Hematopoietic multipotent progenitor cell treated with erythropoietin and hydrocortisone succinate and interleukin-3 and kit ligand, for 6 days (in vitro differentiated cells): ENCODE measurements around the gene MALL.
"Not testable (repeated sequence)": the region's sequence is repeated elsewhere in the genome, so short reads cannot be mapped to it uniquely, and the experiment has no call there.

Source experiments
- DNase-seq: peaks from one replicate; pipeline ENCODE4 v3.0.0-alpha.2; 2015

The MALL gene

DNA sequence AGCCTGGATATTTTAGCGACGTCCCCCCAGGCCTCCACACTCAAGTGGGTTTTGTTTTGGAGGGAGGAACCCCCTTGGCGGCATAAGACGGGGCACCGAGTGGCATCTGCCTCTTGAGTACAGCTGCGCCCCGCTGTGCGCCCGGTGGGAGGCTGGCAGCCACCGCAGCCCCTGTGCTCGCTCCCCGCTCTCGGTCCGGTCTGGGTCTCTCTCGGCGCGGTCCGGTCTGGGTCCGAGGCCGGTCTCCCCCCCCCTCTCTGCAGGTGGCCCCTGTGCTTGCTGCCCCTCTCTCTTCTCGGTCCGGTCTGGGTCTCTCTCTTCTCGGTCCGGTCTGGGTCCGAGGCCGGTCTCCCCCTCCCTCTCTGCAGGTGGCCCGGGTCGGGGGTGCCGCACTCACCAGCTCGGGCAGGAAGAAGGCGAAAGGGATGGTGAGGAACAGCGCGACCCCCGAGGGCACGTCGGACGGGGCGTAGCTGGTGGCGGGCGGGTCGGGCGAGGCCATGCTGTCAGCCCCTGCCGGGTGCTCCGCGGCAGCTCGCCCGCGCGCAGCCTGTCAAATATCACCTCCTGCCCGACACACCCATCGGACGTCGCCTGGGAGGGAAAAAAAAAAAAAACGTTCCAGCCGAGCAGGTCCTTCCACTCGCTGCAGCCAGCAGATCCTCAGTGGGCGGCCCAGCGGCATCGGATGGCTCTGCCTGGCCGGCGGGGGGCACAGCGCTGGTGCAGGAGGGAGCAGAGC, at the start of gene MALL:
Gene MALL, minus strand, starts transcription at position 532 of the 742 bp plus-strand sequence. Its CDS starts 30 bp downstream, at position 502.
- DNase-seq = peak; percentile 11

DNA sequence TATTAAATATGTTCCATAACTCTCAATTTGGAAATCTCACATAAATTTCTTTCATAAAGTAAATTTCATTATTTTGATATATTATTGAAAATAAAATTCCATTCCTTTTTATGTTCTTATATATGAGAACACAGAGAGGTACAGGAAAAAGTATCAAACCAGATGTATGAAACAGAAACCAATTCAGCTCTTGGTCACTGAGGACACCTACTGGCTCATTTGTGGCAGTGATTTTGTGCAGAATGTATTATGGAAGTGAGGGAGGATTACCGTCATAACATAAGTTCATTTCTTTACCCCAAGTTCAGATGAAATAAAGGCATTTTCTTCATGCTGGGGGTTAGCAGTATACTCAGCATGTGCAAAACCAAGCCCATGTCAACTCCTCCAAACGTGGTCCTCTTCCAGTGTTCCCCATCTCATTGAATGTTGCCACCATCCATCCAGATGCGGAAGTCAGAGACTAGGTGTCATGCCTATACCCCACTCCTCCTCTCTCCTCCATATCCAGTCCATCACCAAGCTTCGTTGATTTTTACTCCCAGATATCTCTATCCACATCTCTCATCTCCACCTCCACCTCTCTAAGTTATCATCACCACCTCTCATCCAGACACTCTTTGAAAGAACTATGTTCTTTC, 41.7 kb upstream of the MALL start:
- DNase-seq = peak; percentile 72

DNA sequence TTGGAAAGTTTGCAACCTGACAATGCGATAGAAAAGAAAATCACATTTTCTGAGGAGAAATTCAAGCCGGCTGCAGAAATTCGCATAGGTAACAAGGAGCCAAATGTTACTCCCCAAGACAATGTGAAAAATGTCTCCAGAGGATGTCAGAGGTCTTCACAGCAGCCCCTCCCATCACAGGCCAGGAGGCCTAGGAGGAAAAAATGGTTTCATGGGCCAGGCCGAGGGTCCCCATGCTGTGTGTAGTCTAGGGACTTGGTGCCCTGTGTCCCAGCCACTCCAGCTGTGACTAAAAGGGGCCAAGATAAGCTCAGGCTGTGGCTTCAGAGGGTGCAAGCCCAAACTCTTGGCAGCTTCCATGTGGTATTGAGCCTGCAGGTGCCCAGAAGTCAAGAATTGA, 39.2 kb upstream of the MALL start:
- not testable (repeated sequence) for DNase-seq

DNA sequence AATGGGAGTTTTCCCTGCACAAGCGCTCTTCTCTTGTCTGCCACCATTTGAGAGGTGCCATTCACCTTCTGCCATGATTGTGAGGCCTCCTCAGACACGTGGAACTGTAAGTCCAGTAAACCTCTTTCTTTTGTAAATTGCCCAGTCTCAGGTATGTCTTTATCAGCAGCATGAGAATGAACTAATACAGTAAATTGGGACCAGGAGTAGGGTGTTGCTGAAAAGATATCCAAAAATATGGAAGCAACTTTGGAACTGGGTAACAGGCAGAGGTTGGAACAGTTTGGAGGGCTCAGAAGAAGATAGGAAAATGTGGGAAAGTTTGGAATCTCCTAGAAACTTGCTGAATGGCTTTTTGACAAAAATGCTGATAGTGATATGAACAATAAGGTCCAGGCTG, 38.6 kb upstream of the MALL start:
- DNase-seq = not testable (repeated sequence)

DNA sequence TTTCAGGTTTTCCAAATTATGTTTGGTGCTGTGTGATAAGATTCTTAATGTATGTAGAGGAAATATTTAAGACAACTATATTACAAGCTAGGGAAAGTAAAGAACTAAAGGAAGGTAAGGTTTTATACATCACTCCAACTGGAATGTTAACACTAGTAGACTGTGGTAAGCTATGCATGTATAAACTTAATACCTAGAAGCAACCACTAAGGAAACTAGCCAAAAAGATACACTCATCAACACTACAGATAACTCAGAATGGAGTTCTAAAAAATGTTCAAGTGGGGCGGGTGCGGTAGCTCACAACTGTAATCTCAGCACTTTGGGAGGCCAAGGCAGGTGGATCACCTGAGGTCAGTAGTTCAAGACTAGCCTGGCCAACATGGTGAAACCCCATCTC, 37.8 kb upstream of the MALL start:
- DNase-seq = no peak

DNA sequence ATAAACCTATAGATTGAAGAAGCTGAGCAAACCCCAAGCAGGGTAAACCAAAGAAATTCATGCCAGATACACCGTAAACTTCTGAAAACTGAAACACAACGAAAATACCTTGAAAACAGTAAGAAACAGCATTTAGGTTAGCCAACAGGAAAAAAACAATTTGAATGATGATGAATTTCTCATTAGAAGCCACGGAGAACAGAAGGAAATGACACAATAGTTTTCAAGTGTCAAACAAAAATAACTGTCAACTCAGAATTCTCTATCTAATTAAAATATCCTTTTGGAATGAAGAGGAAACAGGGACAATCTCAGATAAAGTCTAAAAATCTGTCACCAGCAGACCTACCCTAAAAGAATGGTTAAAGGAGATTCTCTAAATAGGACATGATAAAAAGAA, 37.3 kb upstream of the MALL start:
- no peak for DNase-seq

DNA sequence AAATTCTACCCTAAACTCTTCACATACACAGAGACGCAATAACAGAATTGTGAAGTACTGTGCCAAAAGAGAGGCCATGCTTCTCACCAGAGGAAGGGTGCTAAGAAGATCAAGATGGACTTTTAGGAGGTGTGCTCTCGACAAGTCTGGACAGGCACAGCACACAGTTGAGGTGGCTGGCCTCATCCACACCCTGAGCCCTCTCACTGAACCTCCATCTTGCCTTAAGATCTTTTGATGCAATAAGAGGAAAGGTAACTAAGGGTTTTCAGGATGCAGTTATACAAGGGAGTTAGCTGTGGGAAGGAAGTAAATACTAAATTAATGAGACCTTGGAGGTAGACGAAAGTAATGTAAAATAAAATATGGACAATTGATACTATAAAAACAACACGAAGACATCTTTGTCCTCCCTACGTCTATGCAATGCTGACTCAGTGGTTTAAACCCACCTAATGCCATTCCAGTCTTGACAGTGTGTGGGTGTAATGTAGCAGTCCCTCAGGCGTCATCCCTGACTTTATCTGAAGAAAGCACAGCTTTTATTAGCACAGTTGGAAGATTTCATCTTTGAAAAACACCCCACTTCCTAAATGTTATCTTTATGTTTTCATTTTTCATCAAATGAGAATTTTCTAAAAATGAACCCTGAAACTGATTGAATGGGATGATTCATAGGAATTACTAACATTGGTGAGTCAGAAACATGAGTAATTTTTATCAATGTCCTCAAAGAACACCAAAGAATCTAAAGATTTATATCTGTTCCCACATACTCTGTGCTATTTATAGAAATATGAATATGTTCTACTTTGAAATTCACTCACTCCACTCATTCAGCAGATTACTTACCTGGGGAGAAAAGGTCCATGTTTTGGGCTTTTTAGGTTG, 34.0 kb upstream of the MALL start:
- DNase-seq = no peak

DNA sequence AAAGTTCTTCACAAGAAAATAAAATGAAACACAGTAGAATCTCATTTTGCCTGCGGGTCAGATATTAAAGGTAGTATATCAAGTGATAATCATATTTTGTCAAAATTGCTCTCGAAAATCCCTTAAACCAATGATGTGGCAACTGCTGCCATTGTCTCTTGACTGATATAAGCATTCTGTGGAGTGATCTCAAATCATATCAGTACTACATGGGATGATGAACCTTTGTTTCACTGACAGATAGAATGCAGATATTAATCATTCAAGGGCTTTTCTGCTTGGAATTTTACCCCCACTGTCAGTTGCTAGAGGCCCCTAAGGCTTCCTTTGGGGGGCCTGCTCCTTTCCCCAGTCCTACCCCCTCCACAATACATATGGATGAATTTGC, 31.3 kb upstream of the MALL start:
- DNase-seq = no peak

DNA sequence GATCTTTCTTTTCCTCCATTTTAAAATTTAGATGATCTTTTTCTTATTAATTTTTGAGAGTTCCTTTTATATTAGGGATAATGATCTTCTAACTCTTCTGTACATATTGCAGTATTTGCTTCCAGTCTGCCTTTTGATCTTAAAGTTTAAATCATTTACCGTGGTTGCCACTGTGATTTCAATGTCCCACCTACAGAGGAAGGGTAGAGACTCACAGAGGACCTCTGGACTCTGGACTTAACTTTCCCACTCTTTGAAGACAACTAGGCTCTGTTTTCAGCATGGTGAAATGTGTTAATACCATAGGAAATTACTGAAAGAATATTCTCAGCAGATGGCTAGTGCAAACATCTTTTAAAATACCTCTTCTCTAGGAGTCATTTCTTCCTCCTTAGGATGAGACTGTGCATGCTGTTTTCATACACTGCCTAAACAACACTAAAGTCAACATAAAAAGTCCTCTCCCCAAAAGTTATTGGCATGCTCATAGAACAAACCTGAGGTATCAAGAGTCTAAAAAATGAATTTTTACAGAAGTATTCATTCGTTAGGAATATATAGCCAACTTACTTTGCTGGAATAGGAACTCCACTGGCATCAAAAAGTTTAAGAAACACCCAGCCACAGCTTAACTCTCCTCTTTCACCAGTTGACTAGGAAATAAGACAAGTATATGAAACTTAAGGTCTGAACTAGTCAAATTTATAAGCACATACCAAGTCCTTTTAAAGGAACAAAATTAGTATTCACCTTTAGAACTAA, 30.7 kb upstream of the MALL start:
- no peak for DNase-seq

DNA sequence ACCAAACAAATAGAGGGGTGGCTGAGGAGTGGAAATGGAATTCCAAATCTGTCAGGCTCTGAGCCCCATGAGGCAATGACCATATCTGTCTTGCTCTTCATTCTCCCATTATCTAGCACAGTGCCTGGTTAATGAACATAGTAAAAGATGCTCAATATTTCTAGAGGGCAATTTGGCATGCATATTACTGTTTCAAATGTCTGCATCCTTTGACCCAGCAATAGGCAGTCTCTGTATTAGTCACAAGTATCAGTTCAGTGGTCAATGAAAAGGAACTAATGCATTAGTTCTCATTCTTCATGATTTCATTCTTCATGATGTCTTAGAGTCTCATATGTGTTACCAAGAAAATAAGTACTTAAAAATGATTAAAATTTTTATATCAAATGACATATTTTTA, 28.4 kb upstream of the MALL start:
- no peak for DNase-seq

DNA sequence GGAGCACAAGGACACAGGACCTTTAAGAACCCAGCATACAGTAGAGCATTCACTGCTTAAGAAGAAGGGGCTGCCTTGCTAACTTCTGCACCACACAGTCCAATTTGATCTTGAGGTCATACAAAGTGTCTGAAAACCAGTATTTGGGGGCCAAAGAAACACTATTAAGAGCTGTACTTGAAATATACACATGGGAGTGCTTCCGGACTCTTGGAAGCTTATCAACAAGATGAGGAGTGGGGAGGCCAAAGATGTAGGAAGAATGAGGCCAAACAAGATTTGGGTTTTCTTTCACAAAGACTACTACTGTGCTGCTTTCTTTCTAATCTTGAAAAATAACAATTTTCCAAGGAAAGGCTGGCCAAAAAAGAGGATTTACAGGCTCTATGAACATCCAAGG, 24.8 kb upstream of the MALL start:
- DNase-seq = no peak

DNA sequence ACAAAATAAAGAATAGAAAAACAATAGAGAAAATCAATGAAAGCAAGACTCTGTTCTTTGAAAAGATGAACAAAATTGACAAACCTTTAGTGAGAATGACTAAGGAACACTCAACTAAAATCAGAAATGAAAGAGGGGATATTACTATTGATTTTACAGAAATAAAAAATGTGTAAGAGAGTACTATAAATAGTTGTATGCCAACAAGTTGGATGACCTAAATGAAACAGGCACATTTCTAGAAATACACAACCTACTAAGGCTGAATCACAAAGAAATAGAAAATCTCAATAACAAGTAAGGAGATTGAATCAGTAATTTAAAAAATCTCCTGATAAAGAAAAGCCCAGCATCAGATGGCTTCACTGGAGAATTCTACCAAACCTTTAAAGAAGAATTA, 18.4 kb upstream of the MALL start:
- DNase-seq = no peak

DNA sequence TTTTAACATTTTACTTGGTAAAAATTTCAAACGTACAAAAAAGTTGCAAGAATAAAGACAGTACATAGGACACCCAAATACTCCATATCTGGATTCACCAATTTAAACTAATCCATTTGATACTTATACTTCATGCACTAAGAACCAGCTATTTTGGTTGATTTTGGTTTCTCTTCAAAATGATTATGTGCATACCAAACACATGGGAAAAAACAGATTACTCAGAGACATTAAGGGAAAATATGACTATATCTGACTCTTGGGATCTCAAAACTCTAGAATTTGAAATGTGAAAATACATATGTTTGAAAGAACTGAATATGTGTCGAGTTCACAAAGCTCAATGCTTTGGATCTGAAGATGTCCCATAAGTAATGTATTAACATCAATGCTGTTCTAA, 15.5 kb upstream of the MALL start:
- no peak for DNase-seq

DNA sequence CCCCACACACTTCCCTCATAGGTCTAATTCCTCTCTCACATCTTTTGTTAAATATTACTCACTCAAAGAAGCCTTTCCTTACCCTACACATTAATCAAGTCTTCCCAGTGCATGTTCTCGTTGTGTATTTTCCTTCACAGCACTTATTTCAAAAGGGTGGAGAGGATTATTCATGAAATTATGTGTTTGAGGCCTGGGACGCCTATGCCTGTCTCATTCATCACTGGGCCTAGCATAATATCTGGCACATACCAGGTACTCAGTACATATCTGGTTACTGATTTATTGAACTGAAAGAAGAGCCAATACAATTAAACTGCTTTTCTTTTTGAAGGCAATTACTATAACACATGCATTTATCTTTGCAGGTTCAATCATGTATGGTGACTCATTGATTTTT, 15.1 kb upstream of the MALL start:
- DNase-seq = no peak

DNA sequence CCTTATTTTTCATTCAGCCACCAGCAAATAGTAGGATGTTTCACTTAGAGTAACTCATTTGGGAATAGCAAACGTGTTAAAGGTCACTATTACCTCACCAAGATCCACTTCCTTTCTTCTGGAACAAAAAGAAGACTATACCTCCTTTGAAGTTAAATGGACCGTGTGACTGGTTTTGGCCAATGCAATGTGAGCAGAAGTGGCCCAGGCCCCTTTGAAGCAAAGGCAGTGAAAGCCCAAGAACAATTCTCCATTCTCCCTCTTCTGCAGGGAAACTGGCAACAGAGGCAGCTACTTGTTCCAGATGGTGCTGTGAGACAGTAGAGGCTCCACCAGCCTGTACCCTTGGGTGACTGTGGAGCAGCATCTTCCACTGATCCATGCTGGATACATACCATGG, 11.3 kb upstream of the MALL start:
- no peak for DNase-seq

DNA sequence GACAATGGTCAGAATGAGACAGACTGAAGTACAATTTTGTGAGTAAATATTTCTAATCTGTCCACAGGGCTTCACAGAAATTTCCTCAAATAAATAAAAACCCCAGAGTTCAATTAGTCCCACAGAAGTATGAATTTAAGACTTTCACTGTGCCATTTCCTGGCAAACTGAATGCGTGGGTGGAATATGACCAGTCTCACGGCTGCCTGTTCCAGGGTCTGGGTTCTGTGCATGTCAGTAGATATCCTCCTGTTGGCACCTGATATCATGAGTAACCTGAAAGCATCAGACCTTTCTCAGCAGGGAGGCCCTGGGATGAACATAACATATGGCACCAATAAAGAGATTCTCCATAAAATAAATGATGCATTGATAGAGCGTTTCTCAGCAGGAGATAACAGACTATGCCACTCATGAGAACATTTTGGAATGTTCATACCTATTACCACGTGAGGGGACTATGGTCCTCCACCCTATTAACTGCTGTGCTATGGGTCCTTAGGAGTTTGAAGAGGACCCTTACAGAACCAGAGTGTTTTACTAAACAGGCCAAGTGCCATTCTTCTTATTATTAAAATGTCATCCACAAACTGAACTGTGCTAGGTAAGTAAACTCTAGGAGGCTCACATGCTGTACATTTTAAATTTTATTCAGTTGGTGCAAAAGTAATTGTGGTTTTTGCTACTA, 10.6 kb upstream of the MALL start:
- no peak for DNase-seq

DNA sequence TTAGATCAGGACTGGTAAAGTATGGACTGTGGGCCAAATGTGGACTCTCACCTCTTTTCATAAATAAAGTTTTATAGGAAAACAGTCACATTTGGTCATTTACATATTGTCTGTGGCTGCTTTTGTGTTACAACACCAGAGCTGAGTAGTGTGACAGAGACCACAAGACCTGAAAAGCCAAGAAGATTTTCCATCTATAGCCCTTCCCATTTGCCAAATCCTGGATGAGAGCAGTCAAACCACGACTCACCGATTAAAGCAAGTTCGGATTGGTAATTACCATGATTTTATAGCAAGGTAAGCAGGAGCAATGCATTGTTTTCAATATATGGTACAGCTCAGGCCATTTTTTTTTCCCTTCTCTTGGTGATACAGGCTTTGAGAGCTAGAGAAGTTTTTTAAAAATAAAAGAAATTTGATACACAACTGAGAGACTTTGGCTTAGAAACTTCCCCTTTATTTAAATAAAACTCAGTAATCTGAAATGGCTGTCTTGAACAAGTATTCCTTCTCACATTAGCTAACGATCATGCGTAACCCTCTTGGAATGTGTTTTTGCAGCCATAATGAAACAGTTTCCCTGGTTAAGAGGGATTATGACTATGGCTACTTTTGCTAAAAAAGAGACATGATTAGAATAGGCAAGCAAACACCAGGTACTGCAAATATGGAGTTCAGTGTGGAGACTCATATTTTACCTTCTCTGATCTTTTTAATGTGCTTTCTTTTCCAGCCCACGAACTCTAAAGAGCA, 9.5 kb upstream of the MALL start:
- no peak for DNase-seq

DNA sequence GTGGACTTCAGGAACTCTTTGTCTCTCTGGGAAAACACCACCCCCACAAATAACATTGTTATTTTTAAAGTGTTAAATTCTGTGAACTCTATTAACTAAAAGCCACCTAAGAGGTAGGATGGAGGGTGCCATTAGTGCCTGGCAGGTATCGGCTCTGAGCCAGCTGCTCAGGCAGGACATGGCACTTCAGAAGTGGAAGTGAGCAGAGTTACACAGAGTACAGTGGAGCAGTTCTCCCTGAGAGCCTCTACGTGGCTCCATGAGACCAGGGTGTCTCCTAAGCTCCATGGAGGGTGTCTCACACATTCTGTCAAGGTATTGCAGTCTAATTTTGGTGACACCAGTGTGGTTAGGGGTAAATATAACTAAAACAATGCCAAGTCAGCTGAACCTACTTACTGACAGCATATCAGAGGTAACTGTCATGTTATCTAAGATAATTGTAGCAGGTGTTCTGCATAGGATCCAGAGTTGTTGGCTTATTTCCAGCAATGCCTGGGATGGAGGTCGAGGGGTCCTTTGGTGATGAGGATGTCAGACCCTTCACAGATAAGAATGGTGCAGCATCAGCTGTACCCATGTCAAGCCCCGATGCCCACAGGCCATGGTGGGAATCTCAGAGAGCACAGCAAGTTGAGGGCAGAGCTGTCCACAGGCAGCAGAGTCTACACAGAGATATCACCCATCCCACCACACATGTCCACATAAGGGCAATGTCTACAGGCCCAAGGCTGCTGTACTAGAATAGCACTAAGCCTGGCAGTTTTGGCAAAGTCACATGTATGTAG, 8.6 kb upstream of the MALL start:
- DNase-seq = no peak

DNA sequence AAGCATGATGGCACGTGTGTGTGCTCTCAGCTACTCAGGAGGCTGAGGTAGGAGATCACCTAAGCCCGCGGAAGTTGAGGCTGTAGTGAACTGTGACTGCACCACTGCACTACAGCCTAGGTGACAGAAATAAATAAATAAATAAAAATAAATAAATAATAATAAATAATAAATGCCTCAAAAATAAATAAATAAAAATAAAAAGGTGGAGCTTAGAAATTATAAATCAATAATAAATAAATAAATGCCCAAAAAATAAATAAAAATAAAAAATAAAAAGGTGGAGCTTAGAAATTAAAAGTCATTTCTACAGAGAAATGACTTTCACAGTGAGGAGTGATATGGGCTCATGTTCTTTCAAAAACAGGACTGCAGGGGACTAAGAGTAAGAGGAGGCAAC, 6.0 kb upstream of the MALL start:
- no peak for DNase-seq

DNA sequence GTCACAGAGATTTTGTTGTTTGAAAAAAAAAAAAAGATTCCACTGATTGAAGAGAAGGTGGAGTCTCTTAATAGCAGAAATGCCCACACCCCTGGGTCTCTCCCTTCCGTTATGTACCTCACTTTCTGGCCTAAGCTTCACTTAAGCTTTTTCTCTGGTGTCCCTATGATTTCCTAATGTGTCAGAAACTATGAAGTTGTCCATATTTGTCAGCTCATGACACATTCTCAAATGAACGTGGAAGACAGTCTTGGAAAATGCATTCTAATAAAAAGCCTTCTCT, 5.4 kb upstream of the MALL start:
- no peak for DNase-seq
